Superior temporal gyrus (tissue), 1 donor: ENCODE results near the gene LCA5.
"Not testable (repeated sequence)": the region's sequence is repeated elsewhere in the genome, so short reads cannot be mapped to it uniquely, and the experiment has no call there.

ENCODE experiments used
- DNase-seq: peaks from one replicate; pipeline ENCODE4 v3.0.0-alpha.2; 2016; ENCODE audit errors: extremely low spot score

LCA5 gene

GRCh38 chr6:79467716-79468115 is 69.5 kb downstream of the LCA5 start:
- no peak for DNase-seq

DNA sequence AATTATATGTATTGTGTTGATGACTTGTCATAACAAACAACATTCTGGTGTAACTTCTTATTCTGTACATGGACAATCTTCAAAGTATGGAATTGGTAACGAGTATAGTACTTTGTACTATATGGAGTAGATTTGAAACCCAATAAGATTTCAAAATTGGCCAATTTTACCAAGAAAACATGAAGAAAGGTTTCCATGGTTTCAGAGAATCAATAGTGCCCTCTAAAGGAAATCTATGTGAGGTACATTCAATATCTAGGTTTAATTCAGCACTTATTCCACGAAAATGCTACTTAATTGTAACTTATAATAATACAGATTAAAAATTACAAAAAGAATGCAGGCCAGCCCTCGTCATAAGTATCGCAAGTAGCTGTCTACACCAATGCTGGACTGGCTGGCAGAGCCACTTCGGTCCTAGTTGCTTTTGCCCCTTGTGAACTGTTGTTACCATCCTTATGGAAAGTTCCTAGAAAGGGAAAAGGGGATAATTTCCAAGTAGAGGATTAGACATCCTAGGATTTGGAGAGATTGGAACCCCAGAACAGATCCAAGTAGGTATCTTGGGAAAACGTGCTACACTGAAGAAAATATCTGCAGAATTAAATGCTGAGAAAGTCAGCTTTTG is 70.9 kb downstream of the LCA5 start:
- peak; percentile 71 for DNase-seq

GRCh38 chr6:79465381-79465780 is 71.8 kb downstream of the LCA5 start:
- no peak for DNase-seq

DNA sequence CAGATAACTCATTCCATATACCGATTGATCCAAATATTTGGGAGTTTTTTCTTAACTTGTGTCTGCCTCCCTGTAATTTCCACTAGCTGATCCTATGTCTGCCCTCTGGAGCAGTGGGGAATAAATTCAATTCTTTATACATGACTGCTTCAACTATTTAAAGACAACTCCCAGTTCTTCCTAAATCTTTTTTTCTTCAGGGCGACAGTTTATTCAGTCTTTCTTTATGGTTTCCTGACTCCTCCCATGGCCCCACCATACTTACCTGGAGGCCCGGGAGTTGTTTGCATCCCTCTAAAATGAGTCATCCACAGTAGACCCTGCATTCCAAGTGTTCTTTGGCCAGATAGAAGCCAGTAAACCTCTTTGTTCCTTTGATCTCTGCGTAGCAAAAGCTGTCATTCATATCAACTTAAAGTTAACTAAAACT is 73.6 kb downstream of the LCA5 start:
- DNase-seq: no peak

- DNase-seq: peak; percentile 71
Measured at GRCh38 chr6:79461205-79461604, 76.0 kb downstream of the LCA5 start.

GRCh38 chr6:79455446-79455845 is 81.8 kb downstream of the LCA5 start:
- no peak for DNase-seq

- DNase-seq: no peak
Measured at GRCh38 chr6:79453558-79454042, 83.6 kb downstream of the LCA5 start.

- DNase-seq: no peak
Measured at GRCh38 chr6:79450984-79451383, 86.2 kb downstream of the LCA5 start.

DNA sequence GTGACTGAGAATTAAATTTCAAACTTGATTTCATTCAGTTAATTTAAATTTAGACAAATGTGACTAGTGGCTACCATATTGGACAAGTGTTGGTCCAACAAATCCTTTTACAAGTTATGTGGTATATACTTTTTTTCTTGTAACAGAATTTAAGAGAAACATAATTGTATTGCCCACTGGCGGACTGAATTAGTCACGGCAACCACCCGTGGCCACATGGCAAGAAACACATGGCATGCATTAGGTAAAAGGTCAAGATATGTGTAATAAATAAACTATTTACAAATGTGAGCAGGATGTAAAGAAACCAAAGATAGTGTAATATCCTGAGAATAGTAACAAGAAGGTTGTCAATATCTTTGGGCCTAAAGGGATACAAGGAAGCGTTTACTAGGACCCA is 91.2 kb downstream of the LCA5 start:
- DNase-seq: no peak

GRCh38 chr6:79443876-79444275 is 93.4 kb downstream of the LCA5 start:
- not testable (repeated sequence) for DNase-seq

- DNase-seq: no peak
Measured at GRCh38 chr6:79441192-79441591, 96.0 kb downstream of the LCA5 start.

DNA sequence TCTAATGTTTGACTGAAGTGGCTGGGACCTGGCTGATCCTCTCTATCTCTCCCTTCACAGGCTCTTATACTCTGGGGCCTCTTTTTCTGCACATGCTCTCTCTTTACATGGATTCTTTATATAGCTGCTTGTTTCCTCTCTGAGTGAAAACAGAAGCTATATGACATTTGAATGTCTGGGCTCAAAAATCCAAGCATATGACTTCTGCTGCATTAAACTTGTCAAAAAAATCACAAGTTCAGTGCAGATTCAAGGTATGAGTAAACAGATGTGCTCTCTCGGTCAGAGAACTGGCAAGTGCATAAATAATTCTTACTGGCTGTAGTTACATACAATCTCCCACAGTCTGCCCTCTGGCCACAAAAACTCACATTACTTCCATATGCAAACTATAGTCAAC is 96.6 kb downstream of the LCA5 start:
- DNase-seq: no peak

- no peak for DNase-seq
Measured at GRCh38 chr6:79438030-79438429, 99.2 kb downstream of the LCA5 start.

DNA sequence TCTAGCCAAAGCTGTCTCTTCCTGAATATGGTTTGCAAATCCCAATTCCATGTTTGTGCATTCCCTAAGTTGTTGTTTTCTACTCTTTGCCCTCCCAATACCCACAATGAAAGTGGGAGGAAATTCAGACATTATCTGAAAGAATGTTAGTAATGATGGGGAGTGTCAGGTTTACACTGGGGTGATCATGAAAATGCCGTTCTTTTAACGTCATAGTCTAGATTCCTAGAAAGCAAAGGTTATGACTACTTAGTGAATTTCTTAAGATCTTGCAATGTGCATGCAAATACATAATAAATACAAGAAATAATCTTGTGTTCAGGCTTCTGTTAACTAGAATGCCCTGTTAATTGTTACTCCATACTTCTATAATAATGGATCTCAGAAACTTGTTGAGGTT is 101.0 kb downstream of the LCA5 start:
- DNase-seq: no peak

DNA sequence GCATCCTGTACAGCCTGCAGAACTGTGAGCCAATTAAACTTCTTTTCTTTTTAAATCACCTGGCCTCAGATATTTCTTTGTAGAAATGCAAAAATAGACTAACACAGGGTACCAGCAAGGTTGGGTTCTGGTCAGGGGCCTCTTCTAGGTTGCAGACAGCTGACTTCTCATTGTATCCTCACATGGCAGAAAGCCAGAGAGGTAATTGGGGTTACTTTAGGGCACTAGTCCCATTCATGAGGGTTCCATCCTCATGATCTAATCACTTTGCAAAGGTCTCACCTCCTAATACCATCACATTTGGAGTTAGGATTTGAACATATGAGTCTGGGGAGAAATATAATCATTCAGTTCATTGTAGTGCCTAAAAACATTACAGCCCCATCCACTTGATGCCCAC is 101.5 kb downstream of the LCA5 start:
- no peak for DNase-seq
